Small intestine (tissue), 7 donors: ENCODE data around the gene DAGLB. TPM values are rescaled to one million over a fixed set of nuclear protein-coding genes. Genes with fewer than 3 reads are reported as not detected.

Experiments used
- DNase-seq, 2 donors: peaks; one replicate each; pipeline versions ENCODE4 v3.0.0 to v3.0.0-alpha.2; 2013
- FAIRE-seq: peaks from 2 replicates; lab custom pipeline; 2012; peaks lifted over from hg19 to GRCh38; lab: Jason Lieb, UNC
- H3K27ac ChIP-seq, 3 donors: one replicate each; pipeline ENCODE4 v1.5.1; 2013; ENCODE audit warnings: low read length in 2 of 3, mild to moderate bottlenecking in 2 of 3, control low read depth in 1 of 3, inconsistent platforms in 1 of 3, low read depth in 1 of 3, moderate library complexity in 1 of 3
- H3K27me3 ChIP-seq, 3 donors: one replicate each; pipeline ENCODE4 v1.6.1; 2013; ENCODE audit warnings: low read length in 3 of 3, inconsistent platforms in 1 of 3; ENCODE audit not compliant: control insufficient read depth in 3 of 3, insufficient read depth in 3 of 3
- H3K36me3 ChIP-seq, 3 donors: one replicate each; pipeline ENCODE4 v1.6.1; 2013; ENCODE audit warnings: low read length in 3 of 3, inconsistent platforms in 1 of 3, low read depth in 1 of 3, mild to moderate bottlenecking in 1 of 3, moderate library complexity in 1 of 3; ENCODE audit not compliant: control insufficient read depth in 3 of 3, insufficient read depth in 2 of 3
- H3K4me1 ChIP-seq, 3 donors: one replicate each; pipeline ENCODE4 v1.6.1; 2013; ENCODE audit warnings: low read length in 2 of 3, inconsistent platforms in 1 of 3, low read depth in 1 of 3, mild to moderate bottlenecking in 1 of 3, moderate library complexity in 1 of 3; ENCODE audit not compliant: control insufficient read depth in 3 of 3, insufficient read depth in 2 of 3
- H3K4me3 ChIP-seq, 3 donors: one replicate each; pipeline ENCODE4 v1.5.1; 2013; ENCODE audit warnings: low read length in 3 of 3, control low read depth in 1 of 3, inconsistent platforms in 1 of 3, low read depth in 1 of 3, mild to moderate bottlenecking in 1 of 3, moderate library complexity in 1 of 3
- H3K9me3 ChIP-seq, 2 donors: one replicate each; pipeline ENCODE4 v1.6.1; 2013; ENCODE audit warnings: low read depth in 1 of 2, low read length in 1 of 2; ENCODE audit not compliant: control insufficient read depth in 2 of 2, insufficient read depth in 1 of 2
- WGBS, 3 donors: extraction: QIAGEN DNeasy Blood & Tissue Kit; methylation state at CpG; one replicate each; pipeline ENCODE4 v1.1.7; 2013; 5-methylcytosine and 5-hydroxymethylcytosine counted together
- polyA plus RNA-seq, 4 donors: library from polyadenylated mRNA; stranded (reverse) in 3 of 4; unstranded in 1 of 4; fragments of 200-250 nt in 3 of 4; fragments of 120-200 nt in 1 of 4; gene quantifications; one replicate each; pipeline versions ENCODE4 v1.2.1 to v1.2.3, GENCODE V29; 2013
- donor health status: healthy with polysubstance abuse.
- donor health status: control.
- donor health status: control.
- donor health status: Bipolar disorder and iron deficiency.
- donor health status: healthy.

DAGLB gene
- polyA plus RNA-seq, 4 donors, result 8.8 to 22.4 (median 19.1) TPM

DNA sequence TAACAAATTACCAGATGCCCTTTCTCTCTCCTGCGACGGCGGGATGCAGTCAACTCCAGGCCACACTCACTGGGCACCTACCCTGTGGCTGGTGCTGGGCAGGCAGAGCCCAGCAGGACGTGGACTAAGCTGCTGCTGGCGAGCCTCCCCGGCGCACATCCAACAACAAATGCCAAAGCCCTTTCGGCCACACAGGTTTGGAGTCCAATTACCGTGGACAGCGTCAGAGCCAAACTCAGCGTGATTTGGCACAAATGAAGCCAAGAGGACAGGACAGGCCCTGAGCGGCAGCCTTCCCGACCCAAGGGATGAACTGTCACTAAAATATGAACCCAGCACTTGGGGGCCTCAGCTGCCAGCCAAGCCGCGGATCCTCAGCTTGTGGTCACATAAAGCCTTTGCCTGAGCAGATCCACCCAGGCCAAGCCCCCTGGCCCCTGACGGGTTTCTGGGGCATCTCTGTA is 28.4 kb downstream of the DAGLB start:
- Histone ChIP-seq H3K9me3 (no peaks in the 10 kb centered on the region), H3K27me3 (no peaks in the 10 kb centered on the region), H3K27ac (no peak overlapping the region), H3K36me3 (peaks cover 4 to 79% (median 11%) of the 10 kb centered on the region in 3 donors), H3K4me3 (no peak overlapping the region), H3K4me1 (no peaks in the 10 kb centered on the region)
- WGBS, 3 donors, result 94 to 95% (median 94%) methylated on average over 16 of the region's 16 CpGs
- FAIRE-seq (no peak), DNase-seq (no peak)

DNA sequence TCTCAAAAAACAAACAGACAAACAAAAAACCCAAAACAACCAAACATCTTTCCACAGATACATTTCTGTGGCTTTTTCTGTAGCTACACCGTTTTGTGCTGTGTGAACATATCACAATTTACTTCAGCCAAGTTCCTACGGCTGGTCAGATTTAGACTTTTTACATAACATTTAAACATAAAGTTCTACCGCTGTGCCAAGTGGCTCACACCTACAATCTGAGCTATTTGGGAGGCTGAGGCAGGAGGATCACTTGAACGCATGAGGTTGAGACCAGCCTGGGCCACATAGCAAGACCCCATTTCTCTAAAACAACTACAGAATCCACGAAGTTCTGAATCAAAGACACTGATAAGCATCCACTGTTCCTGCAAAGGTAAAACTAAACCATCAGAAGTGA is 30.3 kb downstream of the DAGLB start:
- DNase-seq (no peak), FAIRE-seq (no peak)
- peaks cover 10 to 78% (median 10%) of the 10 kb centered on the region in 3 donors for H3K36me3 ChIP-seq
- 94 to 95% (median 94%) methylated on average over 5 of the region's 5 CpGs for WGBS, 3 donors
- H3K4me1 ChIP-seq, result no peaks in the 10 kb centered on the region
- no peaks in the 10 kb centered on the region for H3K9me3 ChIP-seq
- H3K27ac ChIP-seq, result no peak overlapping the region
- H3K4me3 ChIP-seq, result no peak overlapping the region
- H3K27me3 ChIP-seq, result no peaks in the 10 kb centered on the region

DNA sequence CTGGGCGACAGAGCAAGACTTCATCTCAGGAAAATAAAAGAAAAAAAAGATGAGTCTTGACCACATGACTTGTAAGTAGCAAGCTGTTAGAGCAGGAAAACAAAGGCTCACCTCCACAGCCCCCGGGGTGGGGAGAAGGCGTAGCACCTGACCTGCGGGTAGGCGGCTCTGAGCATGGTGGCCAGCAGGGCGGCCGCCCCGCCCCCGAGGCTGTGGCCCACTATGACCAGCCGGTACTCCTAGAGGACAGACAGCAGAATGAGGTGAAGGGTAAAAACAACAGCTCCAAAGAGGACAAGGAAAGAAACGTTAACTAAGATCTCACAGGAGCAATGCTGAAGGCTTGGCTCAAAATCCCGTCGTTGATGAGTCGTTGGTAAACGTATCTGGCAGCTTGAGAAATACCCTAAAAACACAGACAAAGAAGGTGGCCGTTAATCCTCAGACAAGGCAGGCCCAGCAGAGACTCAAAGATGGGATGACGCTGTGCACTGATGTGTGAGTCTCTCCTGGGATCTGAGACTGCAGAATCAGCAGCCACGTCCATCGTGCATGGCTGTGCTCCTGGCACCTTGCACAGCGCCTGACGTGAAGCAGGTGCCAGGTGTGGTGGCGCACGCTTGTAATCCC is 31.1 kb downstream of the DAGLB start:
- Histone ChIP-seq H3K9me3 (no peaks in the 10 kb centered on the region), H3K27ac (no peak overlapping the region), H3K36me3 (peaks cover 10 to 75% (median 11%) of the 10 kb centered on the region in 3 donors), H3K27me3 (no peaks in the 10 kb centered on the region), H3K4me1 (no peaks in the 10 kb centered on the region), H3K4me3 (no peak overlapping the region)
- WGBS, 3 donors, result 87 to 91% (median 90%) methylated on average over 23 of the region's 23 CpGs
- no peak for DNase-seq
- no peak for FAIRE-seq

DNA sequence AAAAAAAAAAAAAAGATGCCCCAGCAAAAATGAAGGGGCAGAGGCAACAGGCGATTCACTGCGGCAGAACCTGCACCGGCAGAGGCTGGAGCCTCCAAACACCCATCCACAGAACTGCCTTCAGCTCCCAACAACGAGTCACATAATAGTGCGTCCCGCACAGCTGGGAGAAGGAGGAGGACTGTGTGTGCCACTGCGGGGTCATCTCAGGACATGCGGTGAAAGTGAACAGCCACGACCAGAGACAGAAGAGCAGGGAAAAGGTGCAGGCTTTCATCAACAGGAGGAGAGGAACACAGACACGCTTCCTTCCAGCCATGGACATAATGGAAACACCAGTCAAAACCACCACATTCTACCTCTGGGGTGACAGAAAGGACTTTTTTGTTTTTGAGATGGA is 34.1 kb downstream of the DAGLB start:
- H3K4me1 ChIP-seq, result no peaks in the 10 kb centered on the region
- no peak overlapping the region for H3K27ac ChIP-seq
- no peak overlapping the region for H3K4me3 ChIP-seq
- peaks cover 0 to 6% of the 10 kb centered on the region in 2 donors for H3K9me3 ChIP-seq
- peaks cover 9 to 78% (median 18%) of the 10 kb centered on the region in 3 donors for H3K36me3 ChIP-seq
- H3K27me3 ChIP-seq, result no peaks in the 10 kb centered on the region
- DNase-seq (no peak), FAIRE-seq (no peak)
- 95 to 97% (median 95%) methylated on average over 10 of the region's 10 CpGs for WGBS, 3 donors

DNA sequence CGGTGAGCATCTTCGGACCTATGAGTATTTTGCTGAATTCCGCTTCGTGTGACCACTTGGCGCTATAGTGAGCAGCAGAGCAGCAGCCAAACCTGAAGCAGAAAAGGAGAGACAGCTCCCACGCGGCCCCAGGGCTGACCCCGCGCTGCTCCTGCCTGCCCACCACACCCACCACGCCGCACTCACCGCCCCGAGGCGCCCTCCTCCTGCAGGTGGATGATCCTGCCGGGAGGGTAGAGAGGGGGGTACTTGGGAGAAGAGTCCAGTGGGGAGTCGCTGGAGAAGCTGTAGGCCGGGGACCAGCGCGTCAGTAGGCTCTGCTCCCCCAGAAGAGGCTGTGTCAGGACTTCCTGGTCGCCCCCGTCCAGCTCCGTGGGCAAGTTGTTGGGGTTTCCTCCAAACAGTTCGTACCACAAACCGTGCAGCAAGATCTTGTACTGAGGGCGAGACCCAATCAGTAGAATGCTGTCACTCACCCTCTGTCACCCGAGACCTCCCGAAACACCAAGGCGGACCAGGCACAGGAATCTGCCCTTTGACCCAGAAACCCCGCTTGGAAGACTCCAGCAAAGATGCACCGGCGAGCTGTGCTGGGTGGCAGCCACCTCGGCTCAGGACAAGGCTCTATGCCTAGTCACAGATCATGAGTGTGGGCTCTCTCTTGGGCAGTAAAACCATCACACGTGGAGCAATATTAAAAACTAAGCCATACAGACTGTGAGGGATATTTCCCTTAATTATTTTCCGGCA is 37.6 kb downstream of the DAGLB start:
- Histone ChIP-seq H3K4me3 (no peak overlapping the region), H3K4me1 (no peaks in the 10 kb centered on the region), H3K27me3 (no peaks in the 10 kb centered on the region), H3K36me3 (peaks cover 19 to 81% (median 28%) of the 10 kb centered on the region in 3 donors), H3K9me3 (peaks cover 0 to 6% of the 10 kb centered on the region in 2 donors), H3K27ac (no peak overlapping the region)
- DNase-seq (no peak), FAIRE-seq (no peak)
- WGBS, 3 donors, result 93 to 94% (median 93%) methylated on average over 34 of the region's 34 CpGs

DNA sequence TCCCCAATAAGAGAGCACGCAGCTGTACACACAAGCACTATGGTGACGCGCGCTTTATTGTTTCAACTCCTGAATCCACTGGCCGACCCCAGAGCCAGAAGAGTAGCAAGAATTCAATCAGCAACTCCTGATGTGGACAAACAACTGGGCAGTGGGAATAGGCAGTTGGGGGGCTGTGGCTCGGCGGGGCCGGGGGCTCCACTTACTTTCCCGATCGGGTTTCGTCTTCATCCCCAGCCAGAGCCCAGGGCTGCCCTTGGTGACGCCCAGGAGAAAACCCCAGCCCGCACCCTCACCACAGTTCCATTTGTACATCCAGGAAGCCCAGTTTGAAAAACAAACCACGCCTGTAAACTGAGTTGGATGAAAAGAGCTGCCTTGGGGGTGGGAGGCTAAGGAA is 38.7 kb downstream of the DAGLB start:
- no peak overlapping the region for H3K4me3 ChIP-seq
- DNase-seq (no peak), FAIRE-seq (no peak)
- peaks cover 20 to 84% (median 32%) of the 10 kb centered on the region in 3 donors for H3K36me3 ChIP-seq
- no peaks in the 10 kb centered on the region for H3K4me1 ChIP-seq
- H3K9me3 ChIP-seq, result peaks cover 0 to 6% of the 10 kb centered on the region in 2 donors
- H3K27me3 ChIP-seq, result no peaks in the 10 kb centered on the region
- WGBS, 3 donors, result 94 to 96% (median 96%) methylated on average over 14 of the region's 14 CpGs
- no peak overlapping the region for H3K27ac ChIP-seq

DNA sequence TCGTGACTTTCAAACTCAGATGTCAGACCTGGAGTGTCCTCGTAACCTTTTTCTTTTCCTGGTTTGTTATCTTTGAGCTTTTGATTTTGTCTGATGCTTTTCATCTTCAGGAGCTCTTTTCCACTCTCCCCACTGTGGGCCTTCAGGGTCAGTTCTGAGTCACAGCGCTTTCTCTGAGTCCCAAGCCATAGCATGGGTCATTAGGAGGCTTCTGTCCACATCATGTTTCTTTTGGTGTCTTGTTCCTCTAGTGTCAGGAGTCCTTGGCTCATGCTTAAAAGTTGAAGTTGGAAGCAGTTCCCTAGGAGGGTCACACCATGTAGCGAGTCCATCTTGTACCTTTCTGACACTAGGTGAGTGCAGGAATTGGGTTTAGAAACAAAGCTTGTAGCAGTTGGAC is 40.3 kb downstream of the DAGLB start:
- no peak for FAIRE-seq
- Histone ChIP-seq H3K27ac (no peak overlapping the region), H3K9me3 (peaks cover 0 to 6% of the 10 kb centered on the region in 2 donors), H3K4me1 (no peaks in the 10 kb centered on the region), H3K36me3 (peaks cover 25 to 81% (median 36%) of the 10 kb centered on the region in 3 donors), H3K4me3 (no peak overlapping the region), H3K27me3 (no peaks in the 10 kb centered on the region)
- 97 to 99% (median 97%) methylated on average over 4 of the region's 4 CpGs for WGBS, 3 donors
- no peak for DNase-seq

DNA sequence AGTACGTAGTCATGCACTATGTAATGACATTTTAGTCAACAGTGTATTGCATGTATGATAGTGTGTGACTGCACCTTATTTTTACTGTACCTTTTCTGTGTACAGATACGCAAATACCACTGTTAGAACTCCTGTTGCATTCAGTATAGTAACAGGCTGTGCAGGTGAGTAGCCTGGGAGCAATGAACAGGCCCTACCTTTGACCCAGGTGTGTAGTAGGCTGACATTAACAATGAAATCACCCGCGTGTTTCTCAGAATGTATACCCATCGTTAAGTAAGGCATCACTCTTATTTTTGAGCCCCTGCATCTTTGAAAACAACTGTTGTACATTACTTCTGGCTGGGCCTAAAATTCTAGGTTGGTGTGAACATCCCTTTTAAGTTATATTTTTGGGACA is 41.6 kb downstream of the DAGLB start:
- FAIRE-seq (no peak), DNase-seq (no peak)
- H3K4me3 ChIP-seq, result no peak overlapping the region
- WGBS, 3 donors, result 76 to 86% (median 85%) methylated on average over 5 of the region's 5 CpGs
- H3K9me3 ChIP-seq, result peaks cover 0 to 6% of the 10 kb centered on the region in 2 donors
- no peak overlapping the region for H3K27ac ChIP-seq
- no peaks in the 10 kb centered on the region for H3K4me1 ChIP-seq
- H3K36me3 ChIP-seq, result peaks cover 33 to 81% (median 38%) of the 10 kb centered on the region in 3 donors
- no peaks in the 10 kb centered on the region for H3K27me3 ChIP-seq
